ENCODE data around the gene GPR157. TPM values are rescaled to one million over a fixed set of nuclear protein-coding genes. Genes with fewer than 3 reads are reported as not detected.

The GPR157 gene
- total and polyA plus RNA-seq, 2 experiments from 2014 or later, result 0.81 to 3.9 TPM

GRCh38 chr1:9128166-9128519 lies 759 bp downstream of the GPR157 start (continued):
- TF ChIP-seq, protein P1, sequence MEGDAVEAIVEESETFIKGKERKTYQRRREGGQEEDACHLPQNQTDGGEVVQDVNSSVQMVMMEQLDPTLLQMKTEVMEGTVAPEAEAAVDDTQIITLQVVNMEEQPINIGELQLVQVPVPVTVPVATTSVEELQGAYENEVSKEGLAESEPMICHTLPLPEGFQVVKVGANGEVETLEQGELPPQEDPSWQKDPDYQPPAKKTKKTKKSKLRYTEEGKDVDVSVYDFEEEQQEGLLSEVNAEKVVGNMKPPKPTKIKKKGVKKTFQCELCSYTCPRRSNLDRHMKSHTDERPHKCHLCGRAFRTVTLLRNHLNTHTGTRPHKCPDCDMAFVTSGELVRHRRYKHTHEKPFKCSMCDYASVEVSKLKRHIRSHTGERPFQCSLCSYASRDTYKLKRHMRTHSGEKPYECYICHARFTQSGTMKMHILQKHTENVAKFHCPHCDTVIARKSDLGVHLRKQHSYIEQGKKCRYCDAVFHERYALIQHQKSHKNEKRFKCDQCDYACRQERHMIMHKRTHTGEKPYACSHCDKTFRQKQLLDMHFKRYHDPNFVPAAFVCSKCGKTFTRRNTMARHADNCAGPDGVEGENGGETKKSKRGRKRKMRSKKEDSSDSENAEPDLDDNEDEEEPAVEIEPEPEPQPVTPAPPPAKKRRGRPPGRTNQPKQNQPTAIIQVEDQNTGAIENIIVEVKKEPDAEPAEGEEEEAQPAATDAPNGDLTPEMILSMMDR (conservative IDR thresholded peaks at IDR 0.05; ENCODE audit: low read depth in 2 of 2), result no peak
- TF ChIP-seq ZNF114 (CRISPR knock-in tag; IDR thresholded peaks at IDR 0.05) (no peak), JUNB (IDR thresholded peaks at IDR 0.05; ENCODE audit: unreplicated experiment) (no peak), NANOG (IDR thresholded peaks at IDR 0.05; ENCODE audit: borderline replicate concordance) (no peak)
- TF ChIP-seq, protein P2, sequence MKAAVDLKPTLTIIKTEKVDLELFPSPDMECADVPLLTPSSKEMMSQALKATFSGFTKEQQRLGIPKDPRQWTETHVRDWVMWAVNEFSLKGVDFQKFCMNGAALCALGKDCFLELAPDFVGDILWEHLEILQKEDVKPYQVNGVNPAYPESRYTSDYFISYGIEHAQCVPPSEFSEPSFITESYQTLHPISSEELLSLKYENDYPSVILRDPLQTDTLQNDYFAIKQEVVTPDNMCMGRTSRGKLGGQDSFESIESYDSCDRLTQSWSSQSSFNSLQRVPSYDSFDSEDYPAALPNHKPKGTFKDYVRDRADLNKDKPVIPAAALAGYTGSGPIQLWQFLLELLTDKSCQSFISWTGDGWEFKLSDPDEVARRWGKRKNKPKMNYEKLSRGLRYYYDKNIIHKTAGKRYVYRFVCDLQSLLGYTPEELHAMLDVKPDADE (IDR thresholded peaks at IDR 0.05), result no peak

- no peaks in the 10 kb centered on the region; the same call in 1 of the 2 replicates for H4K20me1 ChIP-seq (replicated peaks; ENCODE audit: insufficient read depth)
- no peak overlapping the region; the same call in 1 of the 2 replicates for H2AFZ ChIP-seq
- no peaks in the 10 kb centered on the region for H3K9me2 ChIP-seq (ENCODE audit: insufficient read depth)
- peak; percentile 2 for ATAC-seq
- H3K4me1 ChIP-seq (ENCODE audit: insufficient read depth), result no peaks in the 10 kb centered on the region; the same call in 1 of the 2 replicates
- H3K4me3 ChIP-seq, result peak overlapping the region; percentile 76
- H3K36me3 Mint-ChIP-seq (ENCODE audit: low read depth), result no peaks in the 10 kb centered on the region
- no peak for TF ChIP-seq JUNB (IDR thresholded peaks at IDR 0.05; ENCODE audit: unreplicated experiment)
- TF ChIP-seq REST (IDR thresholded peaks at IDR 0.05; ENCODE audit: unreplicated experiment), result no peak
- TF ChIP-seq STAT1 (IDR thresholded peaks at IDR 0.05; ENCODE audit: unreplicated experiment), result no peak
- no peaks in the 10 kb centered on the region for H3F3A ChIP-seq (replicated peaks; ENCODE audit: low read depth)
- peak overlapping the region; percentile 94 for H3K4me2 ChIP-seq
- H3K79me2 ChIP-seq (replicated peaks; ENCODE audit: insufficient read depth), result no peaks in the 10 kb centered on the region
- no peak overlapping the region for H3K27ac ChIP-seq (ENCODE audit: low read depth)
- peak overlapping the region; percentile 86 for H3K4me3 Mint-ChIP-seq
- peaks cover 13% of the 10 kb centered on the region; the same call in 2 of the 3 replicates for H3K4me1 Mint-ChIP-seq
- peaks cover 15% of the 10 kb centered on the region for H3K27me3 ChIP-seq (ENCODE audit: insufficient read depth)
- no peak overlapping the region for H3K27ac Mint-ChIP-seq
- H3K9me3 Mint-ChIP-seq, result no peaks in the 10 kb centered on the region; the same call in 2 of the 3 replicates
- DNase-seq (ENCODE audit: low spot score), result no peak
- no peaks in the 10 kb centered on the region for H3K36me3 ChIP-seq (ENCODE audit: insufficient read depth)
- H3K27me3 Mint-ChIP-seq (ENCODE audit: insufficient read depth, low read depth, poor library complexity), result peaks cover 16% of the 10 kb centered on the region
Observed at GRCh38 chr1:9127395-9128165, 1.3 kb downstream of the GPR157 start.
